HEK293 (cell line): Measurements from ENCODE around the gene PLXNA2.

Experiments used
- CTCF ChIP-seq: fragments of 450-650 bp; formaldehyde crosslinking; IDR thresholded peaks from 2 replicates; pipeline ENCODE4 v1.5.1; 2016; ENCODE audit warnings: missing biosample characterization, missing genetic modification characterization
- ZNF174 ChIP-seq: fragments of 450-650 bp; formaldehyde crosslinking; IDR thresholded peaks from 2 replicates; pipeline ENCODE4 v1.5.0; 2017; ENCODE audit warnings: missing biosample characterization, mild to moderate bottlenecking, missing genetic modification characterization
- ZNF335 ChIP-seq: fragments of 450-650 bp; formaldehyde crosslinking; conservative IDR thresholded peaks from 2 replicates; pipeline ENCODE4 v1.5.1; 2016; ENCODE audit warnings: missing biosample characterization, missing genetic modification characterization
- TF ChIP-seq, protein P1 (sequence below): fragments of 450-650 bp; formaldehyde crosslinking; optimal IDR thresholded peaks from 2 replicates; pipeline ENCODE3; 2016; ENCODE audit warnings: missing biosample characterization, mild to moderate bottlenecking, missing genetic modification characterization

GRCh38 chr1:208216062-208216461, 28.1 kb downstream of the PLXNA2 start:
- no peak for TF ChIP-seq CTCF (tag by site-specific recombination)
- TF ChIP-seq, protein P1, sequence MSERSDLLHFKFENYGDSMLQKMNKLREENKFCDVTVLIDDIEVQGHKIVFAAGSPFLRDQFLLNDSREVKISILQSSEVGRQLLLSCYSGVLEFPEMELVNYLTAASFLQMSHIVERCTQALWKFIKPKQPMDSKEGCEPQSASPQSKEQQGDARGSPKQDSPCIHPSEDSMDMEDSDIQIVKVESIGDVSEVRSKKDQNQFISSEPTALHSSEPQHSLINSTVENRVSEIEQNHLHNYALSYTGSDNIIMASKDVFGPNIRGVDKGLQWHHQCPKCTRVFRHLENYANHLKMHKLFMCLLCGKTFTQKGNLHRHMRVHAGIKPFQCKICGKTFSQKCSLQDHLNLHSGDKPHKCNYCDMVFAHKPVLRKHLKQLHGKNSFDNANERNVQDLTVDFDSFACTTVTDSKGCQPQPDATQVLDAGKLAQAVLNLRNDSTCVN (tag by site-specific recombination): no peak
- TF ChIP-seq ZNF174 (tag by site-specific recombination): no peak
- TF ChIP-seq ZNF335: no peak
